Amygdala (tissue), 56 donors: Measurements from ENCODE around the gene SHISA3.
"Not testable (repeated sequence)": the region's sequence is repeated elsewhere in the genome, so short reads cannot be mapped to it uniquely, and the experiment has no call there.

ENCODE experiments used
- DNase-seq, 56 donors: peaks; one replicate each; lab custom pipeline; 2025; lab: John Stamatoyannopoulos, UW

SHISA3 gene

GRCh38 chr4:42396752-42397634 is at the start of gene SHISA3:
Gene SHISA3, plus strand, starts transcription at chr4:42397488. Its CDS starts 569 bp downstream, at chr4:42398057.
- no peak for DNase-seq

DNA sequence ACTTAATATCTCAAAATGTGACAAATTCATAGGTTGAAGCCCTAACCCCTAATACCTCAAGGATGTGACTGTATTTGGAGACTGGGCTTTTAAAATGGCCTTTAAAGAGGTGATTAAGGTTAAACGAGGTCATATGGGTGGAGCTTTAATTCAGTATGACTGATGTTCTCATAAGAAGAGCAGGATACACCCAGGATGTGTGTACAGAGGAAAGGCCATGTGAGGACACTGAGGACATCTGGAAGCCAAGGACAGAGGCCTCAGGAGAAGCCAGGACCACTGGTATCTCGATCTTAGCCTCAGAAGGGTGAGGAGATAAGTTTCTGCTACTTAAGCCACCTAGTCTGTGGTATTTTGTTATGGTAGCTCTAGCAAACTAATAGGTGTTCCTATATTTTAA is 49.0 kb upstream of the SHISA3 start:
- no peak for DNase-seq

DNA sequence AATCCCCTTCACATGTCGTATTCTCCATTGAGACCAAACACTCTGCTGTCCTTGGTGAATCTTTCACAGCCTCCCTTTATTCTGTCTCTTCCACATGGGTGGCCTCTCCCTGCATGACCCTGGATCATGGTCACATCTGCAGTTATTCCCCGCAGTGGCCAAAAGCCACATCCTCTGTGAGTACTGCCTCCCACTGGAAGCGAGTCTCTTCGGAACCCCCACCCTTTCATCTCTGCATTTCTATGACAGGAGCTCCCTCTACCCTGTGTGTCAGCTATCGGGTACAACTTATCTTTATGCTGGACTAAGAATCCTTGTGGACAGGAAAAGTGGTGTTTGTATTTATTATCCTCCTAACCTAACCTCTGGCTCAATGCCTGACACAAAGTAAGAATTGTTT is 48.6 kb upstream of the SHISA3 start:
- DNase-seq: no peak

DNA sequence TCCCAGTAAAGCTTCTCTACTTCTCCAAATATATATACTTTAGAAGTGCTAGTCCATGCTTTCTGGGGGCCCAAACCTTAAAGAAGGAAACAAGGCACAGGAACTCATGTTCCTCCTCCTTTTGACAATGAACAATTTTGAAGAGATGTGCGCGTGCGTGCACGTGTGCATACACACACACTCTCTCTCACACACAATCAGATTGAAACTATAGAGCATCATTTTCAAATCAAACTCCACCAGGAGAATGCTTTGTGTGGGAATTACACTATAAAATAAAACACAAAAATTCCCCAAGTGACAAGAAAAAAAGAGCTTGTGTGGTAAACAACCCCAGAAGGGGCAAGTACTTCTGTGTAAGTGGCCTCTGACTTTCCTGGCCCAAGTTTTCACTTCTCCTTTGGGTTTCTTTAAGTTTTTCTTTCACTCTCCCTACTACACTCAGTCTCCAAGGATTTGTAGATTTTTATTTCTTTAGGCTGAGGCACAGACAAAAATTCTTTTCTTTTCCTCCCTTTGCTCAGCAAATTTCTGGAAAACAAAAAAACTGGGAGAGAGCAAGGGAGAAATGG is 46.6 kb upstream of the SHISA3 start:
- no peak for DNase-seq

DNA sequence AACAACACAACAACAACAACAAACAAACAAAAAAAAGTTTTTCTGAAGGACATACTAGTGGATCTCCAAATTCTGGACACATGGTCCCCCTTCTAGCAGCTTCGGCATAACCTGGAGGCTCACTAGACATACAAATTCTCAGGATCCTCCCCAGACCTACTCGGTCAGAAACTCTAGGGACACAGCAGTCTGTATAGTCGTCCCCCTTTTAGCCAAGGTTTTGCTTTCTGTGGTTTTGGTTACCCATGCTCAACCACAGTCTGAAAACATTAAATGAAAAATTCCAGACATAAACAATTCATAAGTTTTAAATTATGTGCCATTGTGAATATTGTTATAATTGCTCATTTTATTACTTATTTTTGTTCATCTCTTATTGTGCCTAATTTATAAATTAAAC is 45.2 kb upstream of the SHISA3 start:
- no peak for DNase-seq

DNA sequence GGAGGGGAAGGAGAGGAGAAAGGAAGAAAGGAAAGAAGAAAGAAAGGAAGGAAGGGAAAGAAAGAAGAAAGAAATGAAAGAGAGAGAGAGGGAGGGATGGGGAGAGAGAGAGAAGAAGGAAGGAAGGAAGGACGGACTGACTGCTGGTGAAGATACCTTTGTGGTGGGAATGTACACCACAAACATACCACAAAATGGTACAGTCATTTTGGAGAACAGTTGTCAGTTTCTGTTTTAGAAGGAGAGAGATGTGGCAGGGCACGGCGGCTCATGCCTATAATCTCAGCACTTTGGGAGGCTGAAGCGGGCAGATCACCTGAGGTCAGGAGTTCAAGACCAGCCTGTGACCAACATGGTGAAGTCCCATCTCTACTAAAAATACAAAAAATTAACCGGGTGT is 40.0 kb upstream of the SHISA3 start:
- DNase-seq: no peak

- no peak for DNase-seq
Measured at GRCh38 chr4:42359711-42360110, 37.6 kb upstream of the SHISA3 start.

DNA sequence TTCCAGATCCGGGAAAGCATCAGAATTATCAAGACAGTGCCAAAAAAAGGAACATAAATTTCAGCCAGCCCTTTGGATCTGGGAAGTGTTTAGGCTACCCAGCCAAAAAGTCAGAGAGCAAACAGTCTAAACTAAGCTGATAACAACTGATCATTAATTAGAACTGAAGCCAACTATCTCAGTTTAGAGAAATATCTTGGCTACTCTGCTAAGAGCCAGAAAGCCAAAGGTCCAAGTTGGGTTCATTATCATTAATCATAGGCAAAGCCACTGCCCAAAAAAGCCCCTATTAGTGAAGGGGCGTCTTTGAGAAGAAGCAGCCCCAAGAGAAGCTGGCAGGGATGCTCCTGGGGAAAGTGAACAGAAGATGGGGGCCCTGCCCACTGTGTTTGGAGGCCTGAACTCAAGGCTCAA is 37.0 kb upstream of the SHISA3 start:
- DNase-seq: no peak

- DNase-seq: no peak
Measured at GRCh38 chr4:42361456-42361855, 35.8 kb upstream of the SHISA3 start.

GRCh38 chr4:42362591-42362990 is 34.7 kb upstream of the SHISA3 start:
- no peak for DNase-seq

GRCh38 chr4:42363614-42364013 is 33.7 kb upstream of the SHISA3 start:
- DNase-seq: no peak

- no peak for DNase-seq
Measured at GRCh38 chr4:42364266-42365053, 32.8 kb upstream of the SHISA3 start.

- DNase-seq: no peak
Measured at GRCh38 chr4:42366959-42367358, 30.3 kb upstream of the SHISA3 start.

- DNase-seq: no peak
Measured at GRCh38 chr4:42369489-42369888, 27.8 kb upstream of the SHISA3 start.

GRCh38 chr4:42371305-42372252 is 25.7 kb upstream of the SHISA3 start:
- DNase-seq: peak in 5 of 56 donors; percentile 2 to 38 (median 7)

- DNase-seq: not testable (repeated sequence)
Measured at GRCh38 chr4:42372303-42372702, 25.0 kb upstream of the SHISA3 start.

DNA sequence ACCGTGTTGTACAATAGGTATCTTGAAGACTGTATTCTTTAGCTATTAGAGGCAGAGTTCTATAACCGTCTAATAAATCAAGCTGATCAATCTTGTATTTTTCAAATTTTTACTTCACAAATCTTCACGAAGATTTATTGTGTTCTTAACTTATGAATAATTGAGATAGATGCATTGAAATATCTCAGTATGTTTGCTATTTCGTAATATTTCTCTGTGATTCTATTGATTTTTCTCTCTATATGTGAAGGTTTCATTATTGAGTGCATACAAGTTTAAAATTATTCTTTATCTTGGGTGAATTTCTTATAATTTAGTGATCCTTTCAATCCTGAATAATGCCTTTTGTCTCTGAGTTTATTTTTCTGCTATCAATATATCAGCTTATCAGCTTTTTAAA is 19.8 kb upstream of the SHISA3 start:
- no peak for DNase-seq

- DNase-seq: no peak
Measured at GRCh38 chr4:42381666-42382065, 15.6 kb upstream of the SHISA3 start.

DNA sequence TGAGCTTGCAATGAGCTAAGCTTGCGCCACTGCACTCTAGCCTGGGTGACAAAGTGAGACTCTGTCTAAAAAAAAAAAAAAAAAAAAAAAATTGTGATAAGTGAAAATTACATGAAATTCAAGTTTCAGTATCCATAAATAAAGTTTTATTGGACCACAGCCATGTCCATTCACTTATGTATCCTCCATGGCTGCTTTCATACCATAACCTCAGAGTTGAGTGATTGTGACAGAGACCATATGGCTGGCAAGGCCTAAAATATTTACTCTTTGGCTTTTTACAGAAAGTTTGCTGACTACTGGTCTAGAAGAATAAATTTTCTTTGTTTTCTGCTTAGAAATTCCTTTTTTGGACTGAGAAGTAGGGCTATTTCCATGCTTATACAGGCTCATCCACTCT is 11.8 kb upstream of the SHISA3 start:
- no peak for DNase-seq
